ENCODE data around the gene SARS1. TPM values are rescaled to one million over a fixed set of nuclear protein-coding genes. Genes with fewer than 3 reads are reported as not detected.
A peak's percentile ranks its signal among the peaks of the same experiment; 100 is the strongest.

Gene SARS1
- total RNA-seq, 3 donors from 2014 or later (not counting 1 experiment from before 2014, with no cell fraction given) = 95.6 to 122 (median 106) TPM

- WGBS (ENCODE audit: insufficient coverage) = 72% methylated on average over 12 of the region's 12 CpGs
- no peaks in the 10 kb centered on the region for H3K27me3 Mint-ChIP-seq (ENCODE audit: low read depth in 2 of 2)
- Histone ChIP-seq H3K4me1 (ENCODE audit: control insufficient read depth, insufficient read depth, low read length) (peaks cover 7% of the 10 kb centered on the region), H3K27me3 (ENCODE audit: control insufficient read depth, insufficient read depth, low read length) (no peaks in the 10 kb centered on the region), H3K4me3 (ENCODE audit: low read length) (no peak overlapping the region), H3K36me3 (ENCODE audit: control insufficient read depth, insufficient read depth, low read length) (no peaks in the 10 kb centered on the region), H3K27ac (ENCODE audit: low read length) (no peak overlapping the region), H3K9me3 (ENCODE audit: control insufficient read depth, insufficient read depth, low read length) (no peaks in the 10 kb centered on the region)
- no peaks in the 10 kb centered on the region for H3K36me3 Mint-ChIP-seq
- intact Hi-C loops (cut with micrococcal nuclease) = loop anchor here (1.0 to 5.0 kb wide), 3 partner anchors 136 to 269 kb away; partner anchors contain the start of gene CYB561D1
- no peak for DNase-seq
- no peak overlapping the region for H3K27ac Mint-ChIP-seq
- ATAC-seq = peak in 1 of 3 donors; percentile 17
- TF ChIP-seq, protein P1, sequence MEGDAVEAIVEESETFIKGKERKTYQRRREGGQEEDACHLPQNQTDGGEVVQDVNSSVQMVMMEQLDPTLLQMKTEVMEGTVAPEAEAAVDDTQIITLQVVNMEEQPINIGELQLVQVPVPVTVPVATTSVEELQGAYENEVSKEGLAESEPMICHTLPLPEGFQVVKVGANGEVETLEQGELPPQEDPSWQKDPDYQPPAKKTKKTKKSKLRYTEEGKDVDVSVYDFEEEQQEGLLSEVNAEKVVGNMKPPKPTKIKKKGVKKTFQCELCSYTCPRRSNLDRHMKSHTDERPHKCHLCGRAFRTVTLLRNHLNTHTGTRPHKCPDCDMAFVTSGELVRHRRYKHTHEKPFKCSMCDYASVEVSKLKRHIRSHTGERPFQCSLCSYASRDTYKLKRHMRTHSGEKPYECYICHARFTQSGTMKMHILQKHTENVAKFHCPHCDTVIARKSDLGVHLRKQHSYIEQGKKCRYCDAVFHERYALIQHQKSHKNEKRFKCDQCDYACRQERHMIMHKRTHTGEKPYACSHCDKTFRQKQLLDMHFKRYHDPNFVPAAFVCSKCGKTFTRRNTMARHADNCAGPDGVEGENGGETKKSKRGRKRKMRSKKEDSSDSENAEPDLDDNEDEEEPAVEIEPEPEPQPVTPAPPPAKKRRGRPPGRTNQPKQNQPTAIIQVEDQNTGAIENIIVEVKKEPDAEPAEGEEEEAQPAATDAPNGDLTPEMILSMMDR (IDR thresholded peaks at IDR 0.05) = no peak
- no peaks in the 10 kb centered on the region for H3K9me3 Mint-ChIP-seq
- H3K4me1 Mint-ChIP-seq = peaks cover 0 to 5% of the 10 kb centered on the region in 2 donors
- H3K4me3 Mint-ChIP-seq = no peak overlapping the region
These were observed 49.5 kb downstream of the SARS1 start for GRCh38 chr1:109263234-109263596.

- peak; percentile 64 to 86 for DNase-seq
- 52% methylated on average over 29 of the region's 29 CpGs for WGBS (ENCODE audit: insufficient coverage)
- H3K4me1 Mint-ChIP-seq = peaks cover 0 to 5% of the 10 kb centered on the region in 2 donors
- H3K27me3 ChIP-seq (ENCODE audit: control insufficient read depth, insufficient read depth, low read length) = no peaks in the 10 kb centered on the region
- H3K36me3 Mint-ChIP-seq = no peaks in the 10 kb centered on the region
- H3K9me3 Mint-ChIP-seq = no peaks in the 10 kb centered on the region
- ATAC-seq = peak; percentile 79 to 97 (median 94)
- H3K4me3 ChIP-seq (ENCODE audit: low read length) = no peak overlapping the region
- H3K36me3 ChIP-seq (ENCODE audit: control insufficient read depth, insufficient read depth, low read length) = no peaks in the 10 kb centered on the region
- H3K4me3 Mint-ChIP-seq = no peak overlapping the region
- TF ChIP-seq, protein P1 (IDR thresholded peaks at IDR 0.05) = peak; percentile 78
- H3K27ac ChIP-seq (ENCODE audit: low read length) = no peak overlapping the region
- no peaks in the 10 kb centered on the region for H3K27me3 Mint-ChIP-seq (ENCODE audit: low read depth in 2 of 2)
- peaks cover 7% of the 10 kb centered on the region for H3K4me1 ChIP-seq (ENCODE audit: control insufficient read depth, insufficient read depth, low read length)
- no peak overlapping the region for H3K27ac Mint-ChIP-seq
- H3K9me3 ChIP-seq (ENCODE audit: control insufficient read depth, insufficient read depth, low read length) = no peaks in the 10 kb centered on the region
- intact Hi-C loops (cut with micrococcal nuclease) = loop anchor here (1.0 to 5.0 kb wide), 3 partner anchors 136 to 269 kb away; partner anchors contain the start of gene CYB561D1
These were observed 50.1 kb downstream of the SARS1 start for GRCh38 chr1:109263597-109264378.

DNA sequence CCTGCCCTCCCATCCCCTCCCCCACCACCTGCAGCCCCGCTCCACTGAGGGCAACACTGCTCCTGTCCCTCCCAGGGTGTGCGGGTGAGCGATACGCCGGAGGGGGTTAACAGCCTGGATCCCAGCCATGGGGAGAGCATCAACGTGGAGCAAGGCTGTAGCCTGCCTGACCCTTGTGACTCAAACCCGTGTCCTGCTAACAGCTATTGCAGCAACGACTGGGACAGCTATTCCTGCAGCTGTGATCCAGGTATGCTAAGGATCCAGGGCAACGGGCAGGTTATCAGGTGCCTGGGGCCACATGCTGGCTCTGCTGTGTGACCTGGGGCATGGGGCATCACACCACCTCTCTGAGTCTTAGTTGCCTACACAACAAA is 50.6 kb downstream of the SARS1 start:
- TF ChIP-seq, protein P1 (IDR thresholded peaks at IDR 0.05) = no peak
- H3K4me1 ChIP-seq (ENCODE audit: control insufficient read depth, insufficient read depth, low read length) = peaks cover 7% of the 10 kb centered on the region
- ATAC-seq (no peak), DNase-seq (no peak)
- H3K27me3 ChIP-seq (ENCODE audit: control insufficient read depth, insufficient read depth, low read length) = no peaks in the 10 kb centered on the region
- Mint-ChIP-seq H3K9me3 (no peaks in the 10 kb centered on the region), H3K4me3 (no peak overlapping the region), H3K36me3 (no peaks in the 10 kb centered on the region), H3K27me3 (ENCODE audit: low read depth in 2 of 2) (no peaks in the 10 kb centered on the region), H3K27ac (no peak overlapping the region), H3K4me1 (peaks cover 0 to 5% of the 10 kb centered on the region in 2 donors)
- no peak overlapping the region for H3K4me3 ChIP-seq (ENCODE audit: low read length)
- H3K36me3 ChIP-seq (ENCODE audit: control insufficient read depth, insufficient read depth, low read length) = no peaks in the 10 kb centered on the region
- H3K9me3 ChIP-seq (ENCODE audit: control insufficient read depth, insufficient read depth, low read length) = no peaks in the 10 kb centered on the region
- intact Hi-C loops (cut with micrococcal nuclease) = loop anchor here (5.0 kb wide), 1 partner anchor 228 kb away; the partner anchor contains the start of gene CYB561D1
- no peak overlapping the region for H3K27ac ChIP-seq (ENCODE audit: low read length)
- WGBS (ENCODE audit: insufficient coverage) = 76% methylated on average over 9 of the region's 9 CpGs

Data from natural killer cell (primary cell).